Transverse colon (tissue), 4 donors: Measurements from ENCODE around the gene MKI67.

Source experiments
- EP300 ChIP-seq: sonication (generic); formaldehyde crosslinking; IDR thresholded peaks from one replicate; pipeline ENCODE4 v1.6.1; 2017; ENCODE audit warnings: antibody characterized with exemption, low read depth
- POLR2A ChIP-seq: fragments of 450-650 bp; IDR thresholded peaks from one replicate; pipeline ENCODE4 v1.6.1; 2016; ENCODE audit warnings: antibody characterized with exemption, mild to moderate bottlenecking, moderate library complexity
- POLR2AphosphoS5 ChIP-seq, 3 donors: sonication (generic); formaldehyde crosslinking; IDR thresholded peaks; one replicate each; pipeline ENCODE4 v1.6.1; 2016; ENCODE audit warnings: antibody characterized with exemption in 3 of 3
- TF ChIP-seq, protein P1 (sequence below), 5 experiments: fragments of 200-600 bp in 3 of 5; fragments of 450-650 bp in 2 of 5; sonication (generic) in 3 of 5; IDR thresholded peaks; 1 replicate in 2 of 5; 2 replicates in 3 of 5; pipeline ENCODE4 v1.5.1; 2016 to 2017; ENCODE audit warnings: antibody characterized with exemption in 5 of 5, inconsistent platforms in 3 of 5, mild to moderate bottlenecking in 2 of 5, moderate library complexity in 1 of 5

DNA sequence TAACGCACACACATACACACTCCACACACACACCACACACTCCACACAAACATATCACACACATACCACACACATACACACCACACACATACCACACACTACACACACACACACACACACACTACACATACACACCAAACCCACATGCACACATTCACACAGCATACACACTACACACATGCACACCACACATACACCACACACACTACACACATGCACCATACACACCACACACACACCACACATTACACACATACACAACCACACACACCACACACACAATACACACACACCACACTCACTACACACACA, 66.3 kb downstream of the MKI67 start:
- TF ChIP-seq, protein P1, sequence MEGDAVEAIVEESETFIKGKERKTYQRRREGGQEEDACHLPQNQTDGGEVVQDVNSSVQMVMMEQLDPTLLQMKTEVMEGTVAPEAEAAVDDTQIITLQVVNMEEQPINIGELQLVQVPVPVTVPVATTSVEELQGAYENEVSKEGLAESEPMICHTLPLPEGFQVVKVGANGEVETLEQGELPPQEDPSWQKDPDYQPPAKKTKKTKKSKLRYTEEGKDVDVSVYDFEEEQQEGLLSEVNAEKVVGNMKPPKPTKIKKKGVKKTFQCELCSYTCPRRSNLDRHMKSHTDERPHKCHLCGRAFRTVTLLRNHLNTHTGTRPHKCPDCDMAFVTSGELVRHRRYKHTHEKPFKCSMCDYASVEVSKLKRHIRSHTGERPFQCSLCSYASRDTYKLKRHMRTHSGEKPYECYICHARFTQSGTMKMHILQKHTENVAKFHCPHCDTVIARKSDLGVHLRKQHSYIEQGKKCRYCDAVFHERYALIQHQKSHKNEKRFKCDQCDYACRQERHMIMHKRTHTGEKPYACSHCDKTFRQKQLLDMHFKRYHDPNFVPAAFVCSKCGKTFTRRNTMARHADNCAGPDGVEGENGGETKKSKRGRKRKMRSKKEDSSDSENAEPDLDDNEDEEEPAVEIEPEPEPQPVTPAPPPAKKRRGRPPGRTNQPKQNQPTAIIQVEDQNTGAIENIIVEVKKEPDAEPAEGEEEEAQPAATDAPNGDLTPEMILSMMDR (IDR thresholded peaks at IDR 0.05), result no peak
- no peak for TF ChIP-seq POLR2A
- no peak for TF ChIP-seq EP300
- TF ChIP-seq POLR2AphosphoS5 (IDR thresholded peaks at IDR 0.05), result no peak
